Activated B cell treated with CpG ODN at 0.5 μM for 24 hours (primary cell): ENCODE results near the gene WDR4. TPM values are rescaled to one million over a fixed set of nuclear protein-coding genes. Genes with fewer than 3 reads are reported as not detected.
"Not testable (repeated sequence)": the region's sequence is repeated elsewhere in the genome, so short reads cannot be mapped to it uniquely, and the experiment has no call there.

Experiments used
- ATAC-seq: fragments of 200-7000 bp; cut with Tn5 transposase; one replicate; pipeline ENCODE4 v1.10.0; 2021; ENCODE audit warnings: low read depth, mild to moderate bottlenecking, moderate library complexity
- CTCF ChIA-PET: fragments of 350-600 bp; sonication (Branson Sonifier 250); formaldehyde crosslinking; loops from one replicate; lab custom pipeline; 2021; ENCODE audit warnings: antibody characterized with exemption; lab: Charles Lee
- POLR2A ChIA-PET: fragments of 350-600 bp; sonication (Branson Sonifier 250); formaldehyde crosslinking; loops from one replicate; lab custom pipeline; 2021; ENCODE audit warnings: antibody characterized with exemption; lab: Charles Lee
- DNase-seq: peaks from one replicate; pipeline ENCODE4 v3.0.0; 2022
- H3K27ac Mint-ChIP-seq: one replicate; pipeline ENCODE4 v1.8.0; 2020; ENCODE audit warnings: mixed read lengths
- H3K27me3 Mint-ChIP-seq: one replicate; pipeline ENCODE4 v1.8.0; 2021; ENCODE audit warnings: mixed read lengths
- H3K36me3 Mint-ChIP-seq: one replicate; pipeline ENCODE4 v1.8.0; 2021; ENCODE audit warnings: low read depth, mixed read lengths
- H3K4me1 Mint-ChIP-seq: one replicate; pipeline ENCODE4 v1.8.0; 2021; ENCODE audit warnings: mixed read lengths
- H3K4me3 Mint-ChIP-seq: one replicate; pipeline ENCODE4 v1.8.0; 2020; ENCODE audit warnings: mild to moderate bottlenecking, mixed read lengths
- H3K9me3 Mint-ChIP-seq: one replicate; pipeline ENCODE4 v1.8.0; 2020; ENCODE audit warnings: mixed read lengths
- CTCF ChIP-seq: fragments of 200-600 bp; IDR thresholded peaks from one replicate; pipeline ENCODE4 v1.8.0; 2022; ENCODE audit warnings: antibody characterized with exemption, mild to moderate bottlenecking
- intact Hi-C: fragments of 100-400 bp; cut with micrococcal nuclease; formaldehyde crosslinking; loops from one replicate; pipeline ENCODE4 v1.15.1; 2024
- total RNA-seq: library from RNA; stranded (reverse); gene quantifications from 2 replicates; pipeline ENCODE4 v1.2.3, GENCODE V29; 2022

Gene WDR4
- total RNA-seq, 1 donor from 2014 or later: 60.5 TPM

GRCh38 chr21:42840411-42841155 lies 38.8 kb downstream of the WDR4 start:
- ChIA-PET CTCF (no interaction called here), POLR2A (no interaction called here)
- no peaks in the 10 kb centered on the region for H3K27me3 Mint-ChIP-seq
- TF ChIP-seq CTCF: no peak
- no peaks in the 10 kb centered on the region for H3K9me3 Mint-ChIP-seq
- H3K4me3 Mint-ChIP-seq: no peak overlapping the region
- peaks cover 37% of the 10 kb centered on the region for H3K36me3 Mint-ChIP-seq
- intact Hi-C loops: loop anchor here (2.0 kb wide), 1 partner anchor 38 kb away; the partner anchor contains the start of gene WDR4
- no peak overlapping the region for H3K27ac Mint-ChIP-seq
- DNase-seq: no peak
- ATAC-seq: no peak
- peaks cover 8% of the 10 kb centered on the region for H3K4me1 Mint-ChIP-seq

- no peak for TF ChIP-seq CTCF
- POLR2A ChIA-PET: interaction anchor here (0.6 kb wide), 1 partner anchor 1023 kb away, joined by 5 read pairs; no protein-coding TSS in a partner anchor
- H3K4me3 Mint-ChIP-seq: no peak overlapping the region
- no peak overlapping the region for H3K27ac Mint-ChIP-seq
- intact Hi-C loops: loop anchor here (2.0 kb wide), 1 partner anchor 39 kb away; the partner anchor contains the start of gene WDR4
- DNase-seq: no peak
- CTCF ChIA-PET: no interaction called here
- H3K36me3 Mint-ChIP-seq: peaks cover 26% of the 10 kb centered on the region
- H3K9me3 Mint-ChIP-seq: no peaks in the 10 kb centered on the region
- no peaks in the 10 kb centered on the region for H3K27me3 Mint-ChIP-seq
- peak; percentile 25 for ATAC-seq
- H3K4me1 Mint-ChIP-seq: peaks cover 8% of the 10 kb centered on the region
Observed at GRCh38 chr21:42839271-42840231, 39.8 kb downstream of the WDR4 start.

- H3K4me3 Mint-ChIP-seq, H3K27ac Mint-ChIP-seq, intact Hi-C loops, H3K9me3 Mint-ChIP-seq, CTCF ChIA-PET, H3K4me1 Mint-ChIP-seq, POLR2A ChIA-PET, H3K27me3 Mint-ChIP-seq, ATAC-seq: not testable (repeated sequence)
- peak; percentile 3 for DNase-seq
- peaks cover 18% of the 10 kb centered on the region for H3K36me3 Mint-ChIP-seq
Observed at GRCh38 chr21:42838212-42838690, 41.1 kb downstream of the WDR4 start.

GRCh38 chr21:42837421-42838211 lies 41.7 kb downstream of the WDR4 start:
- DNase-seq: peak; percentile 6
- Mint-ChIP-seq H3K4me1 (peaks cover 15% of the 10 kb centered on the region), H3K4me3 (no peak overlapping the region), H3K9me3 (no peaks in the 10 kb centered on the region), H3K36me3 (peaks cover 12% of the 10 kb centered on the region), H3K27me3 (no peaks in the 10 kb centered on the region), H3K27ac (no peak overlapping the region)
- ChIA-PET CTCF (no interaction called here), POLR2A (no interaction called here)
- TF ChIP-seq CTCF: no peak
- ATAC-seq: no peak
- intact Hi-C loops: no loop called here

GRCh38 chr21:42836767-42837301 lies 42.5 kb downstream of the WDR4 start:
- Mint-ChIP-seq H3K36me3 (peaks cover 8% of the 10 kb centered on the region), H3K9me3 (no peaks in the 10 kb centered on the region), H3K27ac (no peak overlapping the region), H3K4me3 (no peak overlapping the region), H3K27me3 (no peaks in the 10 kb centered on the region), H3K4me1 (peaks cover 15% of the 10 kb centered on the region)
- no peak for TF ChIP-seq CTCF
- ChIA-PET CTCF (no interaction called here), POLR2A (no interaction called here)
- intact Hi-C loops: no loop called here
- ATAC-seq (no peak), DNase-seq (peak; percentile 10)
